ENCODE measurements around the gene MAFG.

MAFG gene

GRCh38 chr17:81898885-81899284, 28.6 kb downstream of the MAFG start:
- Histone ChIP-seq H3K9me2 (replicated peaks; ENCODE audit: low read depth, low read length) (no peaks in the 10 kb centered on the region), H3K79me2 (ENCODE audit: insufficient read depth, low read length) (peaks cover 11% of the 10 kb centered on the region; the same call in 1 of the 2 replicates), H4K20me1 (ENCODE audit: insufficient read depth, low read length, poor library complexity, severe bottlenecking) (no peaks in the 10 kb centered on the region), H3K9ac (ENCODE audit: low read depth, low read length, poor library complexity, severe bottlenecking) (no peak overlapping the region), H3K27me3 (ENCODE audit: insufficient read depth, low read length, poor library complexity, severe bottlenecking) (no peaks in the 10 kb centered on the region), H3K36me3 (ENCODE audit: insufficient read depth, low read length) (no peaks in the 10 kb centered on the region), H2AFZ (ENCODE audit: low read length) (no peak overlapping the region), H3F3A (ENCODE audit: low read depth) (no peaks in the 10 kb centered on the region; the same call in 1 of the 2 replicates), H3K9me3 (ENCODE audit: insufficient read depth, low read depth, low read length) (no peaks in the 10 kb centered on the region), H3K4me2 (ENCODE audit: low read depth, low read length, poor library complexity, severe bottlenecking) (no peak overlapping the region), H3K4me3 (ENCODE audit: low read length, poor library complexity, severe bottlenecking) (no peak overlapping the region), H3K4me1 (ENCODE audit: insufficient read depth, low read length, poor library complexity, severe bottlenecking) (no peaks in the 10 kb centered on the region)
- no peak for TF ChIP-seq EZH2phosphoT487 (IDR thresholded peaks at IDR 0.05; ENCODE audit: borderline replicate concordance)
- TF ChIP-seq, protein P1, sequence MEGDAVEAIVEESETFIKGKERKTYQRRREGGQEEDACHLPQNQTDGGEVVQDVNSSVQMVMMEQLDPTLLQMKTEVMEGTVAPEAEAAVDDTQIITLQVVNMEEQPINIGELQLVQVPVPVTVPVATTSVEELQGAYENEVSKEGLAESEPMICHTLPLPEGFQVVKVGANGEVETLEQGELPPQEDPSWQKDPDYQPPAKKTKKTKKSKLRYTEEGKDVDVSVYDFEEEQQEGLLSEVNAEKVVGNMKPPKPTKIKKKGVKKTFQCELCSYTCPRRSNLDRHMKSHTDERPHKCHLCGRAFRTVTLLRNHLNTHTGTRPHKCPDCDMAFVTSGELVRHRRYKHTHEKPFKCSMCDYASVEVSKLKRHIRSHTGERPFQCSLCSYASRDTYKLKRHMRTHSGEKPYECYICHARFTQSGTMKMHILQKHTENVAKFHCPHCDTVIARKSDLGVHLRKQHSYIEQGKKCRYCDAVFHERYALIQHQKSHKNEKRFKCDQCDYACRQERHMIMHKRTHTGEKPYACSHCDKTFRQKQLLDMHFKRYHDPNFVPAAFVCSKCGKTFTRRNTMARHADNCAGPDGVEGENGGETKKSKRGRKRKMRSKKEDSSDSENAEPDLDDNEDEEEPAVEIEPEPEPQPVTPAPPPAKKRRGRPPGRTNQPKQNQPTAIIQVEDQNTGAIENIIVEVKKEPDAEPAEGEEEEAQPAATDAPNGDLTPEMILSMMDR (conservative IDR thresholded peaks at IDR 0.05; ENCODE audit: low read length) = no peak

DNA sequence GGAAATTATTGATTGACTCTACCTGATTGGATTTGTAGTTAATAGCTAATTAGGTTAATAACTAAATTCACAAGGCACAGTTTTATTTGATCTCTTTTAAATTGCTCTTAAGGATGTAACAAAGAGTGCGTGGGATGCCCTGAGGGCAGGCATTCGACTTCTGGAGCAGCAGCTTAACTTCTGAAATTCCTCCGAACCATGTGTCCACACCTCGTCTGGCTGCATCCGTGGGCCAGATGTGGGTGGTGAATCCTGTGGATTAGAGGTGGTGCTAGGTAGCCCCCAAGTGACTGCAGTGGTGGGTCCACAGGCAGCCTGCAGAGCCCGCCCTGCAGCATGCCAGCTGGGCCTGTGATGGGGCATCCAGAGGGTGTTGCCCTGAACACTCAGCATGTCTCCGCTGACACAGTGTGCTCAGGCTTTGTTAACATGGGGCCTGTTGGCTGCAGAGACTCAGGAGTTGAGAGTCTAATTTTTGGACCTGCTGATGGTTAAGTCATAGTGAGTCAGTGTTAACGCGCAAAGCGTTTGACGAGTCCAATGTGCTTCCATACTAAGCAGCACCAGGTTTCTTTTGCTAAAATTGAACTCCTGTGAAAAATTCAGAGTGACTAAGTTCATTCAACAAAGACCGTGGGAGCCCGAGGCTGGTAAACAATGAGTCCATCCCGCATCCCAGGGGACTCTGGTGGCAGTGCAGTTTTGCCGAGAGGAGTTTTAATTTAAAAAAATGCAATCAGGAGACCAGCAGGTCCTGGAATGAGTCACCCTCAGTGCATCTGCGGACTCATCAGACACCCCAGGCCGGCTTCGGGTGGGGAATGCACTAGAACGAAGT, 29.3 kb downstream of the MAFG start:
- no peaks in the 10 kb centered on the region for H3K27me3 ChIP-seq (ENCODE audit: insufficient read depth, low read length, poor library complexity, severe bottlenecking)
- no peak overlapping the region for H3K4me3 ChIP-seq (ENCODE audit: low read length, poor library complexity, severe bottlenecking)
- no peaks in the 10 kb centered on the region; the same call in 1 of the 2 replicates for H3F3A ChIP-seq (ENCODE audit: low read depth)
- peaks cover 17% of the 10 kb centered on the region; the same call in 1 of the 2 replicates for H3K79me2 ChIP-seq (ENCODE audit: insufficient read depth, low read length)
- H3K4me2 ChIP-seq (ENCODE audit: low read depth, low read length, poor library complexity, severe bottlenecking) = no peak overlapping the region
- no peak overlapping the region for H2AFZ ChIP-seq (ENCODE audit: low read length)
- H3K9me2 ChIP-seq (replicated peaks; ENCODE audit: low read depth, low read length) = no peaks in the 10 kb centered on the region
- H3K36me3 ChIP-seq (ENCODE audit: insufficient read depth, low read length) = no peaks in the 10 kb centered on the region
- no peak overlapping the region for H3K9ac ChIP-seq (ENCODE audit: low read depth, low read length, poor library complexity, severe bottlenecking)
- no peak for TF ChIP-seq EZH2phosphoT487 (IDR thresholded peaks at IDR 0.05; ENCODE audit: borderline replicate concordance)
- TF ChIP-seq, protein P1 (conservative IDR thresholded peaks at IDR 0.05; ENCODE audit: low read length) = no peak
- no peaks in the 10 kb centered on the region for H3K9me3 ChIP-seq (ENCODE audit: insufficient read depth, low read depth, low read length)
- no peaks in the 10 kb centered on the region for H4K20me1 ChIP-seq (ENCODE audit: insufficient read depth, low read length, poor library complexity, severe bottlenecking)
- H3K4me1 ChIP-seq (ENCODE audit: insufficient read depth, low read length, poor library complexity, severe bottlenecking) = no peaks in the 10 kb centered on the region

DNA sequence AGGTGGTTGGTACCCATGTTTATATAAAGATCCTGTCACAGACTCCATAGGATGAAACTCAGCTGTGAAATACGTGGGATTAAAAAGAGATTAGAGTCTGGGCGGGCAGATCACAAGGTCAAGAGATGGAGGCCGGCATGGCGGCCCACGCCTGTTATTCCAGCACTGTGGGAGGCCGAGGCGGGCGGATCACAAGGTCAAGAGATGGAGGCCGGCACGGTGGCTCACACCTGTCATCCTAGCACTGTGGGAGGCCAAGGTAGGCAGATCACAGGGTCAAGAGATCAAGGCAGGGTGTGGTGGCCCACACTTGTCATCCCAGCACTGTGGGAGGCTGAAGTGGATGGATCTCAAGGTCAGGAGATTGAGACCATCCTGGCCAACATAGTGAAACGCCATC, 32.1 kb downstream of the MAFG start:
- H2AFZ ChIP-seq (ENCODE audit: low read length) = no peak overlapping the region
- no peaks in the 10 kb centered on the region for H3K9me2 ChIP-seq (replicated peaks; ENCODE audit: low read depth, low read length)
- peaks cover 7% of the 10 kb centered on the region for H4K20me1 ChIP-seq (ENCODE audit: insufficient read depth, low read length, poor library complexity, severe bottlenecking)
- no peak overlapping the region for H3K4me3 ChIP-seq (ENCODE audit: low read length, poor library complexity, severe bottlenecking)
- H3K27me3 ChIP-seq (ENCODE audit: insufficient read depth, low read length, poor library complexity, severe bottlenecking) = peaks cover 7% of the 10 kb centered on the region
- H3K9me3 ChIP-seq (ENCODE audit: insufficient read depth, low read depth, low read length) = no peaks in the 10 kb centered on the region
- H3K4me2 ChIP-seq (ENCODE audit: low read depth, low read length, poor library complexity, severe bottlenecking) = no peak overlapping the region
- no peak overlapping the region for H3K9ac ChIP-seq (ENCODE audit: low read depth, low read length, poor library complexity, severe bottlenecking)
- H3K4me1 ChIP-seq (ENCODE audit: insufficient read depth, low read length, poor library complexity, severe bottlenecking) = peaks cover 5% of the 10 kb centered on the region
- no peak for TF ChIP-seq EZH2phosphoT487 (IDR thresholded peaks at IDR 0.05; ENCODE audit: borderline replicate concordance)
- TF ChIP-seq, protein P1 (conservative IDR thresholded peaks at IDR 0.05; ENCODE audit: low read length) = no peak
- peaks cover 38% of the 10 kb centered on the region for H3K79me2 ChIP-seq (ENCODE audit: insufficient read depth, low read length)
- H3K36me3 ChIP-seq (ENCODE audit: insufficient read depth, low read length) = no peaks in the 10 kb centered on the region
- H3F3A ChIP-seq (ENCODE audit: low read depth) = peaks cover 6% of the 10 kb centered on the region
